K562 (cell line): ENCODE data around the gene PBXIP1. TPM values are rescaled to one million over a fixed set of nuclear protein-coding genes. Genes with fewer than 3 reads are reported as not detected.

Source experiments
- CEBPG ChIP-seq, 3 experiments: fragments of 200-800 bp in 1 of 3; sonication (Bioruptor generic) in 1 of 3; sonication (generic) in 1 of 3; formaldehyde crosslinking in 1 of 3; IDR thresholded peaks in 2 of 3; conservative IDR thresholded peaks in 1 of 3; 2 replicates each; pipeline versions ENCODE4 v1.6.1 to v1.8.0; 2016 to 2022; ENCODE audit warnings: missing compliant biosample characterization in 2 of 3, missing genetic modification characterization in 2 of 3, mild to moderate bottlenecking in 1 of 3, missing genetic modification reagents in 1 of 3
- CHD2 ChIP-seq: IDR thresholded peaks from 2 replicates; pipeline ENCODE4 v1.6.1; 2011; ENCODE audit warnings: low read depth, low read length
- CTBP1 ChIP-seq: fragments of 450-650 bp; IDR thresholded peaks from 2 replicates; pipeline ENCODE4 v1.6.1; 2016; ENCODE audit warnings: borderline replicate concordance
- ELF2 ChIP-seq: fragments of 250-450 bp; sonication (Bioruptor Pico); IDR thresholded peaks from 2 replicates; pipeline ENCODE4 v1.5.0; 2021; ENCODE audit warnings: mild to moderate bottlenecking
- HNRNPLL ChIP-seq: fragments of 200-400 bp; formaldehyde crosslinking; IDR thresholded peaks from 2 replicates; pipeline ENCODE4 v1.6.1; 2017; ENCODE audit warnings: low read length, low read depth, mild to moderate bottlenecking; ENCODE audit not compliant: poor library complexity, severe bottlenecking
- JUNB ChIP-seq: fragments of 450-650 bp; formaldehyde crosslinking; conservative IDR thresholded peaks from 2 replicates; pipeline ENCODE4 v1.4.0; 2020; ENCODE audit warnings: mild to moderate bottlenecking
- KAT7 ChIP-seq: sonication (generic); formaldehyde crosslinking; IDR thresholded peaks from 2 replicates; pipeline ENCODE4 v1.8.0; 2022; ENCODE audit warnings: missing genetic modification reagents, mild to moderate bottlenecking, borderline replicate concordance
- KDM5B ChIP-seq: fragments of 200-600 bp; sonication (generic); IDR thresholded peaks from 2 replicates; pipeline ENCODE4 v1.6.1; 2012; ENCODE audit warnings: low read depth, mild to moderate bottlenecking, moderate library complexity, low read length, control low read depth, inconsistent platforms; ENCODE audit not compliant: insufficient replicate concordance
- MTA3 ChIP-seq: fragments of 450-650 bp; formaldehyde crosslinking; IDR thresholded peaks from 2 replicates; pipeline ENCODE4 v1.6.1; 2017; ENCODE audit warnings: mild to moderate bottlenecking, borderline replicate concordance
- MYC ChIP-seq, 2 experiments: fragments of 250-450 bp in 1 of 2; sonication (Bioruptor Pico) in 1 of 2; IDR thresholded peaks; 2 replicates each; pipeline versions ENCODE4 v1.5.1 to v1.6.1; 2012 to 2021; ENCODE audit warnings: low read depth in 2 of 2, borderline replicate concordance in 1 of 2, improper control_type of control experiment in 1 of 2, low read length in 1 of 2, mild to moderate bottlenecking in 1 of 2, moderate library complexity in 1 of 2
- PHF8 ChIP-seq: fragments of 200-600 bp; sonication (generic); IDR thresholded peaks from 2 replicates; pipeline ENCODE4 v1.6.1; 2012; ENCODE audit warnings: mixed run types, mild to moderate bottlenecking, inconsistent platforms, low read length, moderate library complexity, borderline replicate concordance
- RAD21 ChIP-seq, 2 experiments: fragments of 250-450 bp in 1 of 2; fragments of 450-650 bp in 1 of 2; sonication (Bioruptor Pico) in 1 of 2; formaldehyde crosslinking in 1 of 2; IDR thresholded peaks in 1 of 2; conservative IDR thresholded peaks in 1 of 2; 2 replicates each; pipeline versions ENCODE4 v1.4.0 to v1.8.0; 2020 to 2022; ENCODE audit warnings: mild to moderate bottlenecking in 2 of 2, moderate library complexity in 1 of 2
- SP1 ChIP-seq: sonication (generic); formaldehyde crosslinking; IDR thresholded peaks from 2 replicates; pipeline ENCODE4 v1.8.1; 2022; ENCODE audit warnings: mild to moderate bottlenecking, missing genetic modification reagents
- SPI1 ChIP-seq: IDR thresholded peaks from 2 replicates; pipeline ENCODE4 v1.6.1; 2011; ENCODE audit warnings: low read depth, low read length, control low read depth, borderline replicate concordance
- TOE1 ChIP-seq, 2 experiments: fragments of 450-650 bp in 1 of 2; sonication (generic) in 1 of 2; formaldehyde crosslinking in 1 of 2; IDR thresholded peaks; 2 replicates each; pipeline versions ENCODE4 v1.7.1 to v1.8.0; 2016 to 2022; ENCODE audit warnings: borderline replicate concordance in 2 of 2, mild to moderate bottlenecking in 2 of 2, antibody characterized with exemption in 1 of 2, inconsistent platforms in 1 of 2, low read depth in 1 of 2, missing genetic modification reagents in 1 of 2, moderate library complexity in 1 of 2
- WHSC1 ChIP-seq: IDR thresholded peaks from one replicate; pipeline ENCODE4 v1.6.1; 2012; ENCODE audit warnings: low read length, control low read depth, inconsistent platforms
- ZKSCAN1 ChIP-seq: fragments of 150-350 bp; IDR thresholded peaks from 2 replicates; pipeline ENCODE4 v1.6.1; 2016; ENCODE audit warnings: low read depth, low read length
- ZNF217 ChIP-seq: sonication (generic); formaldehyde crosslinking; IDR thresholded peaks from 2 replicates; pipeline ENCODE4 v1.8.0; 2022; ENCODE audit warnings: mild to moderate bottlenecking, missing genetic modification reagents
- polyA plus RNA-seq, 8 experiments: library from polyadenylated mRNA; depleted of rRNA in 4 of 8; stranded (reverse) in 5 of 8; unstranded in 3 of 8; fragments of >200 nt; fragmentation: Nextera tagmentation in 2 of 8; fragmentation: Illumina TruSeq in 1 of 8; extraction: Ambion mirVana in 2 of 8; extraction: Trizol in 1 of 8; gene quantifications; 2 replicates each; pipeline versions ENCODE4 v1.2.1 to v1.2.3, GENCODE V29; 2011 to 2014; ENCODE audit warnings: inconsistent platforms in 1 of 8, missing spikeins in 1 of 8
- total RNA-seq, 7 experiments: library from RNA; depleted of rRNA in 6 of 7; stranded (reverse); fragments of >200 nt in 6 of 7; fragmentation: Illumina TruSeq in 2 of 7; extraction: Trizol in 2 of 7; gene quantifications; 2 replicates each; pipeline versions ENCODE4 v1.2.1 to v1.2.3, GENCODE V29; 2011 to 2021; ENCODE audit warnings: low replicate concordance in 1 of 7
- TF ChIP-seq, protein P1 (sequence below), 2 experiments: IDR thresholded peaks; 2 replicates each; pipeline ENCODE4 v1.6.1; 2011; ENCODE audit warnings: borderline replicate concordance in 1 of 2, control low read depth in 1 of 2, low read depth in 1 of 2, low read length in 1 of 2, mild to moderate bottlenecking in 1 of 2, mixed read lengths in 1 of 2, moderate library complexity in 1 of 2; ENCODE audit not compliant: insufficient read depth in 1 of 2, insufficient read length in 1 of 2, poor library complexity in 1 of 2, severe bottlenecking in 1 of 2; ENCODE audit errors: extremely low read depth in 1 of 2
- TF ChIP-seq, protein P2 (sequence below): sonication (generic); formaldehyde crosslinking; IDR thresholded peaks from 2 replicates; pipeline ENCODE4 v1.8.1; 2023; ENCODE audit warnings: mild to moderate bottlenecking, missing genetic modification reagents

The PBXIP1 gene
- total and polyA plus RNA-seq, 9 of the 15 experiments (the other 6 are each of a cell fraction or from before 2014, with no cell fraction given) = 0.13 to 8.3 (median 5.8) TPM

DNA sequence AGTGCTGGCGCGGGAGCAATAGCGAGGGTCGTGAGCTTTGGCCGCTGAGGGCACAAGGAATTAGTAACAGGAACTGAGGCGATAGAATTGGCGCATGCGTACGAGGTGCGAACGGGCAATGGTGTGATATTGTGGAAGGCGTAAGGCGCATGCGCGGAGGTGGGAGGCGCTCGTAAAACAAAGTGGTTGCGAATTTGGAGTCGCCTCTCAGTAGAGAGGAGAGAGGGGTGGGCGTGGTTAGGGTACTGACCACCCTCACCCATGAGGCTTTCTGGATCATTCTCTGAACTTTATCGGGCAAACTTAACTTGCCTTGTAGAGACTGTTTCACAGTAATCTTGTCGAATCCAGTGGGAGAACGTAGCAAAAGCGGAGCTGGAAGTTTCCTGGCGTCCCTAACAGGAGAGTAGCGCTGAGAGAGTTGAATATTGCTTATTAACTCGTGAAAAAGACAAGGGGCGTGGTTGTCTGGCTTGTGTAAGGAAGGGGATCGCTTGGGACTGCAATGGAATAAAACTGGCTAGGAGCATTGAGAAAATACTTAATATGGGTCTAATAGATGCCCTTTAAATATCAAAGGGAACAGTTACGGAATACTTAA is 19.0 kb upstream of the PBXIP1 start (continued):
- TF ChIP-seq CEBPG (CRISPR knock-in tag; IDR thresholded peaks at IDR 0.05) = peak; percentile 8; the same call in 1 of the 2 replicates
- TF ChIP-seq CEBPG (tag; conservative IDR thresholded peaks at IDR 0.05 in 1 of 2, IDR thresholded peaks at IDR 0.05 in 1 of 2) = no peak
- no peak for TF ChIP-seq ZNF217 (CRISPR knock-in tag)
- 0 out of 2 replicates have a peak, but pooled peaks have one; percentile 21 for TF ChIP-seq JUNB (CRISPR knock-in tag)
- TF ChIP-seq SPI1 = peak; percentile 60
- TF ChIP-seq ELF2 (CRISPR knock-in tag) = 0 out of 2 replicates have a peak, but pooled peaks have one; percentile 66
- TF ChIP-seq, protein P1, sequence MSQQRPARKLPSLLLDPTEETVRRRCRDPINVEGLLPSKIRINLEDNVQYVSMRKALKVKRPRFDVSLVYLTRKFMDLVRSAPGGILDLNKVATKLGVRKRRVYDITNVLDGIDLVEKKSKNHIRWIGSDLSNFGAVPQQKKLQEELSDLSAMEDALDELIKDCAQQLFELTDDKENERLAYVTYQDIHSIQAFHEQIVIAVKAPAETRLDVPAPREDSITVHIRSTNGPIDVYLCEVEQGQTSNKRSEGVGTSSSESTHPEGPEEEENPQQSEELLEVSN (IDR thresholded peaks at IDR 0.05; ENCODE audit: borderline replicate concordance in 1 of 2, extremely low read depth in 1 of 2, insufficient read depth in 1 of 2, insufficient read length in 1 of 2, low read depth in 1 of 2, low read length in 1 of 2, poor library complexity in 1 of 2, severe bottlenecking in 1 of 2) = peak; percentile 10 to 79
- TF ChIP-seq SP1 (CRISPR knock-in tag) = peak; percentile 56; the same call in 1 of the 2 replicates
- TF ChIP-seq RAD21 (CRISPR knock-in tag; conservative IDR thresholded peaks at IDR 0.05 in 1 of 2, IDR thresholded peaks at IDR 0.05 in 1 of 2) = 0 out of 4 replicates have a peak, but pooled peaks of 1 of the 2 experiments have one; percentile 7
- TF ChIP-seq MYC (IDR thresholded peaks at IDR 0.05; ENCODE audit: low read depth, low read length) = 0 out of 2 replicates have a peak, but pooled peaks have one; percentile 37
- TF ChIP-seq MYC (CRISPR knock-in tag; IDR thresholded peaks at IDR 0.05; ENCODE audit: borderline replicate concordance, low read depth) = no peak; the same call in 1 of the 2 replicates
- peak; percentile 10 for TF ChIP-seq HNRNPLL
- TF ChIP-seq KAT7 (CRISPR knock-in tag) = 0 out of 2 replicates have a peak, but pooled peaks have one; percentile 80
- TF ChIP-seq KDM5B = peak; percentile 53
- TF ChIP-seq, protein P2, sequence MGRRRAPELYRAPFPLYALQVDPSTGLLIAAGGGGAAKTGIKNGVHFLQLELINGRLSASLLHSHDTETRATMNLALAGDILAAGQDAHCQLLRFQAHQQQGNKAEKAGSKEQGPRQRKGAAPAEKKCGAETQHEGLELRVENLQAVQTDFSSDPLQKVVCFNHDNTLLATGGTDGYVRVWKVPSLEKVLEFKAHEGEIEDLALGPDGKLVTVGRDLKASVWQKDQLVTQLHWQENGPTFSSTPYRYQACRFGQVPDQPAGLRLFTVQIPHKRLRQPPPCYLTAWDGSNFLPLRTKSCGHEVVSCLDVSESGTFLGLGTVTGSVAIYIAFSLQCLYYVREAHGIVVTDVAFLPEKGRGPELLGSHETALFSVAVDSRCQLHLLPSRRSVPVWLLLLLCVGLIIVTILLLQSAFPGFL (CRISPR knock-in tag) = 0 out of 2 replicates have a peak, but pooled peaks have one; percentile 59
- TF ChIP-seq TOE1 (IDR thresholded peaks at IDR 0.05; ENCODE audit: borderline replicate concordance) = no peak
- TF ChIP-seq TOE1 (CRISPR knock-in tag; IDR thresholded peaks at IDR 0.05; ENCODE audit: borderline replicate concordance, low read depth) = no peak
- 0 out of 2 replicates have a peak, but pooled peaks have one; percentile 3 for TF ChIP-seq MTA3
- peak; percentile 37; the same call in 1 of the 2 replicates for TF ChIP-seq PHF8
- TF ChIP-seq ZKSCAN1 = peak; percentile 19; the same call in 1 of the 2 replicates
- no peak for TF ChIP-seq WHSC1
- no peak for TF ChIP-seq CHD2
- TF ChIP-seq CTBP1 = peak; percentile 16; the same call in 1 of the 2 replicates
